ENCODE results near the gene CHST7.

CHST7 gene

GRCh38 chrX:46626566-46626965 lies 53.0 kb downstream of the CHST7 start:
- Histone ChIP-seq H3K27me3 (ENCODE audit: insufficient read depth, insufficient read length) (no peaks in the 10 kb centered on the region), H3K4me1 (ENCODE audit: insufficient read depth, insufficient read length) (peaks cover 10% of the 10 kb centered on the region), H3K36me3 (ENCODE audit: insufficient read depth, insufficient read length, low read length) (peaks cover 6% of the 10 kb centered on the region), H3K9ac (ENCODE audit: insufficient read length, low read depth) (no peak overlapping the region), H3K4me3 (ENCODE audit: insufficient read length, low read depth) (no peak overlapping the region), H3K9me3 (ENCODE audit: insufficient read depth, low read length) (no peaks in the 10 kb centered on the region)
- no peak for DNase-seq (ENCODE audit: low read depth, low spot score)
- no peak for TF ChIP-seq SUZ12 (IDR thresholded peaks at IDR 0.05; ENCODE audit: extremely low read depth, insufficient read depth, insufficient read length)
- TF ChIP-seq ZNF274 (IDR thresholded peaks at IDR 0.05; ENCODE audit: low read depth, low read length) = no peak
- no peak for TF ChIP-seq YY1 (IDR thresholded peaks at IDR 0.05; ENCODE audit: insufficient read depth, insufficient read length)

DNA sequence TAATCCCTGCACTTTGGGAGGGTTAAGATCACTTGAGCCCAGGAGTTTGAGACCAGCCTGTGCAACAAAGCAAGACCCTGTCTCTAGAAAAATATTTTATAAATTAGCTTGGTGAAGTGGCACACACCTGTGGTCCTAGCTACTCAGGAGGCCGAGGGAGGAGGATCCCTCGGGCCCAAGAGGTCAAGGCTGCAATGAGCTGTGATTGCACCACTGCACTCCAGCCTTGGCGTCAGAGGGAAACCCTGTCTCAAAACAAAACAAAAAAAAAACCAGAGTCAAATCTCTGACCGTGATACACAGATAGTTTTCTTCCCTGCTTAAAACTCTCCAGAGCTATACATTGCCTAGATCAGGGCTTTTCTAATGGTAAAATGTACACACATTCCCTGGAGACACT lies 53.5 kb downstream of the CHST7 start:
- H3K9me3 ChIP-seq (ENCODE audit: insufficient read depth, low read length) = no peaks in the 10 kb centered on the region
- TF ChIP-seq ZNF274 (IDR thresholded peaks at IDR 0.05; ENCODE audit: low read depth, low read length) (no peak), YY1 (IDR thresholded peaks at IDR 0.05; ENCODE audit: insufficient read depth, insufficient read length) (no peak), SUZ12 (IDR thresholded peaks at IDR 0.05; ENCODE audit: extremely low read depth, insufficient read depth, insufficient read length) (no peak)
- no peak for DNase-seq (ENCODE audit: low read depth, low spot score)
- no peak overlapping the region for H3K9ac ChIP-seq (ENCODE audit: insufficient read length, low read depth)
- no peaks in the 10 kb centered on the region for H3K27me3 ChIP-seq (ENCODE audit: insufficient read depth, insufficient read length)
- H3K36me3 ChIP-seq (ENCODE audit: insufficient read depth, insufficient read length, low read length) = peaks cover 6% of the 10 kb centered on the region
- peaks cover 10% of the 10 kb centered on the region for H3K4me1 ChIP-seq (ENCODE audit: insufficient read depth, insufficient read length)
- no peak overlapping the region for H3K4me3 ChIP-seq (ENCODE audit: insufficient read length, low read depth)

- Histone ChIP-seq H3K4me3 (ENCODE audit: insufficient read length, low read depth) (no peak overlapping the region), H3K27me3 (ENCODE audit: insufficient read depth, insufficient read length) (no peaks in the 10 kb centered on the region), H3K9me3 (ENCODE audit: insufficient read depth, low read length) (no peaks in the 10 kb centered on the region), H3K4me1 (ENCODE audit: insufficient read depth, insufficient read length) (peaks cover 10% of the 10 kb centered on the region), H3K36me3 (ENCODE audit: insufficient read depth, insufficient read length, low read length) (peaks cover 6% of the 10 kb centered on the region), H3K9ac (ENCODE audit: insufficient read length, low read depth) (no peak overlapping the region)
- no peak for TF ChIP-seq ZNF274 (IDR thresholded peaks at IDR 0.05; ENCODE audit: low read depth, low read length)
- no peak for TF ChIP-seq SUZ12 (IDR thresholded peaks at IDR 0.05; ENCODE audit: extremely low read depth, insufficient read depth, insufficient read length)
- TF ChIP-seq YY1 (IDR thresholded peaks at IDR 0.05; ENCODE audit: insufficient read depth, insufficient read length) = no peak
- DNase-seq (ENCODE audit: low read depth, low spot score) = no peak
These were observed 54.3 kb downstream of the CHST7 start for GRCh38 chrX:46627711-46628419.

DNA sequence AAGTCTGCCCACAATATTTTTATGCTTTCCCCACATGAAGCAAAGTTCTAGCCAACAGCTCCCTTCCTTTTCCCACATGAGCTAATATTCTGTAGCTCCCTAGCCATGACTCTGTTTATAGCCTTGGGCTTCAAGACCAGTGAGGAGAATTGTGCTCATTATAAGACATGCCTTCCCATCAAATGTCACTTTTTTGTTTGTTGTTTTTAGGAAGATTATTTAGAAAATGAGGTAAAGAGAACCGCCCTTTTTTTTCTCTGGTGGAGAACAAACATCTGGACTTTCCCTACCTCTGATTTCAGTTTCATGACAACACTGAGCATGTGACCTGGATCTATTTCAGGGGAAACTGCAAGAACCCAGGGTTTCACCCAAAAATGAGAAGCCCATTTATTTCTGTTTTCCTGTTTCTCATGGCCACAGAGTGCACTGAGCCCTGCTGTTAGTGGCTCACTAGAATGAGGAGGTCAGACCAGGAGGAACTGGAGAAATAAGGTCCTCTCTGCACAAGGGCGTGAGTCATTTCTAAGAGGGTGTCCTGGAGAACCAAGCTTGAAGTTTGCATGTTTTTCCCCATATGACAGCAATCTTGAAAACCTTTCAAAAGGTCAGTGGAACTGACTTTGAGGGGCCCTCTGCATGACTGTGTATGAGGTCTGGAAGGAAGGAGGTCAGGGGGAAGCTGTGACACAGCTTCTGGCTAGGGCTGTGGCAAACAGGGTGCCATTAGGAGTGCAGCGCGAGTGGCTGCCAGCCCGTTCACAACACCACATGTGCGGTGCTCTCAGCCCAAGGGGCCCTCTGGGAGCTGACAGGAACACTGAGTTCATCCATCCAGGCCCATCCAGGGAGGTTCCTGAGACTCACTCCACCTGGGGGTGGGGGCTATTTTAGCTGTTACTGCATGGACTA lies 55.2 kb downstream of the CHST7 start:
- Histone ChIP-seq H3K9me3 (ENCODE audit: insufficient read depth, low read length) (no peaks in the 10 kb centered on the region), H3K9ac (ENCODE audit: insufficient read length, low read depth) (no peak overlapping the region), H3K27me3 (ENCODE audit: insufficient read depth, insufficient read length) (no peaks in the 10 kb centered on the region), H3K4me3 (ENCODE audit: insufficient read length, low read depth) (no peak overlapping the region), H3K36me3 (ENCODE audit: insufficient read depth, insufficient read length, low read length) (peaks cover 6% of the 10 kb centered on the region), H3K4me1 (ENCODE audit: insufficient read depth, insufficient read length) (peaks cover 10% of the 10 kb centered on the region)
- no peak for DNase-seq (ENCODE audit: low read depth, low spot score)
- TF ChIP-seq YY1 (IDR thresholded peaks at IDR 0.05; ENCODE audit: insufficient read depth, insufficient read length) = no peak

GRCh38 chrX:46630141-46630540 lies 56.6 kb downstream of the CHST7 start:
- Histone ChIP-seq H3K4me3 (ENCODE audit: insufficient read length, low read depth) (no peak overlapping the region), H3K9ac (ENCODE audit: insufficient read length, low read depth) (no peak overlapping the region), H3K4me1 (ENCODE audit: insufficient read depth, insufficient read length) (peaks cover 10% of the 10 kb centered on the region), H3K9me3 (ENCODE audit: insufficient read depth, low read length) (no peaks in the 10 kb centered on the region), H3K27me3 (ENCODE audit: insufficient read depth, insufficient read length) (no peaks in the 10 kb centered on the region), H3K36me3 (ENCODE audit: insufficient read depth, insufficient read length, low read length) (peaks cover 6% of the 10 kb centered on the region)
- DNase-seq (ENCODE audit: low read depth, low spot score) = no peak
- TF ChIP-seq ZNF274 (IDR thresholded peaks at IDR 0.05; ENCODE audit: low read depth, low read length) (no peak), YY1 (IDR thresholded peaks at IDR 0.05; ENCODE audit: insufficient read depth, insufficient read length) (no peak), SUZ12 (IDR thresholded peaks at IDR 0.05; ENCODE audit: extremely low read depth, insufficient read depth, insufficient read length) (no peak)

DNA sequence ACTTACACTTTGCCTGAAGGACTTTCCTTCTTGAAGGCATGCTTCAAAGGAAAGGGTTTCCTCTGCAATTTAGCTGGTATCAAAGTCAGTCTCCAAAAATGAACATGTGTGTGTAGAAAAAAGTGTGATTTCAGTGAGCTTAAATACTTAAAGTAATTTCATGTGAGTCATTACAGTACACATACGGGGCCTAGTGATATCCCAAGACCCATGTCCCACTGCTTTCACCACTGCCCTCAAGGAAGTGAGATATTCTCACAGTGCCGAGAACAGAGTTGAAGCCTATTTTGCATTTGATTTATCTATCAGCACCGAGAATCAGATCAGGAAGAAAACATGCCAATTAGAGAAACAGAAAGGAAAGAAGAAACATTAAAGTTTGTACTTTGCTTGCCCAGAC lies 61.0 kb downstream of the CHST7 start:
- no peak overlapping the region for H3K9ac ChIP-seq (ENCODE audit: insufficient read length, low read depth)

DNA sequence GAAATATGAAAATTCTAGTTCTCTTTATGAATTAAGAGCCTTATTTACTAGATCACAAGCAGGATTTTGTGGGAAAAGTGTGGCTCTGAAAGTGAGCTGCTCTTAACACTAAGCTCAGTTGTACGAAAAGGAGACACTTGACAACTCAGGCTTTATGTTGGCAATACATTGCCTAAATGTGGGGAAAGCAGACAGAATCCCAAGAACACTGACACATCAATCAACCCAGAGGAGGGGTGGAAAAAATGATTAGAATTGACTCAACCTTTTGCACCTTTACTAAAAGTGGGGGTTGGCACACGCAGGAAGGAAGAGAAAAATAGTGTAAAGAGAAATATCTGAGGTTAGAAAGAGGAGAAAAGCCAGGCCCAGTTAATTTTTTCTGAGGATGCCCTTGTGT lies 61.6 kb downstream of the CHST7 start:
- Histone ChIP-seq H3K9me3 (ENCODE audit: insufficient read depth, low read length) (no peaks in the 10 kb centered on the region), H3K36me3 (ENCODE audit: insufficient read depth, insufficient read length, low read length) (peaks cover 6% of the 10 kb centered on the region), H3K4me3 (ENCODE audit: insufficient read length, low read depth) (no peak overlapping the region), H3K9ac (ENCODE audit: insufficient read length, low read depth) (no peak overlapping the region), H3K27me3 (ENCODE audit: insufficient read depth, insufficient read length) (no peaks in the 10 kb centered on the region), H3K4me1 (ENCODE audit: insufficient read depth, insufficient read length) (no peaks in the 10 kb centered on the region)
- no peak for DNase-seq (ENCODE audit: low read depth, low spot score)
- TF ChIP-seq ZNF274 (IDR thresholded peaks at IDR 0.05; ENCODE audit: low read depth, low read length) (no peak), SUZ12 (IDR thresholded peaks at IDR 0.05; ENCODE audit: extremely low read depth, insufficient read depth, insufficient read length) (no peak), YY1 (IDR thresholded peaks at IDR 0.05; ENCODE audit: insufficient read depth, insufficient read length) (no peak)

More for the DNA sequence above, 61.0 kb downstream of the CHST7 start:
- Histone ChIP-seq H3K36me3 (ENCODE audit: insufficient read depth, insufficient read length, low read length) (peaks cover 6% of the 10 kb centered on the region), H3K9me3 (ENCODE audit: insufficient read depth, low read length) (no peaks in the 10 kb centered on the region), H3K4me3 (ENCODE audit: insufficient read length, low read depth) (no peak overlapping the region), H3K4me1 (ENCODE audit: insufficient read depth, insufficient read length) (no peaks in the 10 kb centered on the region), H3K27me3 (ENCODE audit: insufficient read depth, insufficient read length) (no peaks in the 10 kb centered on the region)
- no peak for DNase-seq (ENCODE audit: low read depth, low spot score)
- TF ChIP-seq YY1 (IDR thresholded peaks at IDR 0.05; ENCODE audit: insufficient read depth, insufficient read length) (no peak), ZNF274 (IDR thresholded peaks at IDR 0.05; ENCODE audit: low read depth, low read length) (no peak), SUZ12 (IDR thresholded peaks at IDR 0.05; ENCODE audit: extremely low read depth, insufficient read depth, insufficient read length) (no peak)

All from NT2/D1 (cell line).